Bronchial epithelial cell (primary cell): ENCODE results near the gene CFAP221. TPM values are rescaled to one million over a fixed set of nuclear protein-coding genes. Genes with fewer than 3 reads are reported as not detected.
A peak's percentile ranks its signal among the peaks of the same experiment; 100 is the strongest.

Source experiments
- DNase-seq: peaks from one replicate; pipeline ENCODE4 v3.0.0-alpha.2; 2010; ENCODE audit warnings: low read depth
- FAIRE-seq: peaks from 2 replicates; lab custom pipeline; 2011; peaks lifted over from hg19 to GRCh38; lab: Jason Lieb, UNC
- H3K27me3 ChIP-seq: 2 replicates; pipeline ENCODE4 v1.5.1; 2011; ENCODE audit warnings: low read length; ENCODE audit not compliant: control insufficient read depth, insufficient read depth
- H3K36me3 ChIP-seq: 2 replicates; pipeline ENCODE4 v1.5.1; 2011; ENCODE audit warnings: low read length; ENCODE audit not compliant: control insufficient read depth, insufficient read depth
- H3K4me3 ChIP-seq: 2 replicates; pipeline ENCODE4 v1.5.1; 2011; ENCODE audit warnings: mild to moderate bottlenecking, low read depth, low read length, control low read depth
- CTCF ChIP-seq: IDR thresholded peaks from 2 replicates; pipeline ENCODE4 v1.5.1; 2011; ENCODE audit warnings: mild to moderate bottlenecking, moderate library complexity, low read length, control low read depth, inconsistent platforms; ENCODE audit not compliant: insufficient read depth, severe bottlenecking
- total RNA-seq: library from RNA; depleted of rRNA; stranded (reverse); fragments of >200 nt; gene quantifications from 2 replicates; pipeline ENCODE4 v1.2.1, GENCODE V29; 2014

Gene CFAP221
- total RNA-seq, 1 donor from 2014 or later: 0.26 TPM

GRCh38 chr2:119660343-119660658 lies 116.1 kb downstream of the CFAP221 start:
- DNase-seq (no peak), FAIRE-seq (no peak)
- no peaks in the 10 kb centered on the region for H3K36me3 ChIP-seq
- no peak for TF ChIP-seq CTCF
- peaks cover 2% of the 10 kb centered on the region for H3K27me3 ChIP-seq
- no peak overlapping the region for H3K4me3 ChIP-seq

GRCh38 chr2:119662297-119662696 lies 118.0 kb downstream of the CFAP221 start:
- Histone ChIP-seq H3K36me3 (no peaks in the 10 kb centered on the region), H3K27me3 (peaks cover 2% of the 10 kb centered on the region), H3K4me3 (no peak overlapping the region)
- TF ChIP-seq CTCF: no peak
- DNase-seq: no peak
- no peak for FAIRE-seq

GRCh38 chr2:119668546-119668945 lies 124.3 kb downstream of the CFAP221 start:
- no peak for TF ChIP-seq CTCF
- DNase-seq (no peak), FAIRE-seq (peak; percentile 40)
- Histone ChIP-seq H3K36me3 (no peaks in the 10 kb centered on the region), H3K27me3 (no peaks in the 10 kb centered on the region), H3K4me3 (no peak overlapping the region)

GRCh38 chr2:119671016-119671415 lies 126.8 kb downstream of the CFAP221 start:
- DNase-seq (no peak), FAIRE-seq (no peak)
- H3K36me3 ChIP-seq: no peaks in the 10 kb centered on the region
- H3K4me3 ChIP-seq: no peak overlapping the region
- H3K27me3 ChIP-seq: no peaks in the 10 kb centered on the region
- no peak for TF ChIP-seq CTCF

- DNase-seq: no peak
- TF ChIP-seq CTCF: no peak
- no peaks in the 10 kb centered on the region for H3K36me3 ChIP-seq
- H3K4me3 ChIP-seq: no peak overlapping the region
- FAIRE-seq: no peak
- H3K27me3 ChIP-seq: no peaks in the 10 kb centered on the region
Observed at GRCh38 chr2:119671752-119672151, 127.5 kb downstream of the CFAP221 start.

GRCh38 chr2:119672161-119672862 lies 128.1 kb downstream of the CFAP221 start:
- Histone ChIP-seq H3K36me3 (no peaks in the 10 kb centered on the region), H3K27me3 (no peaks in the 10 kb centered on the region), H3K4me3 (no peak overlapping the region)
- TF ChIP-seq CTCF: no peak
- DNase-seq: no peak
- no peak for FAIRE-seq
